Measurements from ENCODE around the gene IFNG-AS1. TPM values are rescaled to one million over a fixed set of nuclear protein-coding genes. Genes with fewer than 3 reads are reported as not detected.
A peak's percentile ranks its signal among the peaks of the same experiment; 100 is the strongest.

IFNG-AS1 gene
- polyA plus RNA-seq (ENCODE audit: insufficient read depth in 1 of 5, insufficient read length in 5 of 5, low replicate concordance in 1 of 5), result under 1 TPM in 4 of 5 donors, not detected in 1; 0.12 to 0.31 (median 0.16) TPM
- long read RNA-seq, donor 1, result 0 reads
- long read RNA-seq, donor 2, result 0 reads
- long read RNA-seq, donor 3, result 0 reads
- long read RNA-seq, donor 4, result 0 reads
- long read RNA-seq, donor 5, result 0 reads
- long read RNA-seq, donor 6, result 0 reads
- long read RNA-seq, donor 7, result 0 reads
- long read RNA-seq, donor 8, result 0 reads

- DNase-seq, result no peak
Observed at GRCh38 chr12:67989184-67989920, at the start of gene IFNG-AS1. IFNG-AS1 (plus strand) TSS chr12:67989447.

- no peak for DNase-seq
Observed at GRCh38 chr12:67939611-67940010, 49.6 kb upstream of the IFNG-AS1 start.

- no peak for DNase-seq
Observed at GRCh38 chr12:67940780-67941243, 48.4 kb upstream of the IFNG-AS1 start.

GRCh38 chr12:67942724-67943123, 46.5 kb upstream of the IFNG-AS1 start:
- DNase-seq, result no peak

- DNase-seq, result peak; percentile 47 to 66
Observed at GRCh38 chr12:67943141-67943892, 45.9 kb upstream of the IFNG-AS1 start.

- no peak for DNase-seq
Observed at GRCh38 chr12:67944093-67944492, 45.2 kb upstream of the IFNG-AS1 start.

- no peak for DNase-seq
Observed at GRCh38 chr12:67952787-67953186, 36.5 kb upstream of the IFNG-AS1 start.

- DNase-seq, result no peak
Observed at GRCh38 chr12:67957383-67957782, 31.9 kb upstream of the IFNG-AS1 start.

- DNase-seq, result no peak
Observed at GRCh38 chr12:67958187-67958586, 31.1 kb upstream of the IFNG-AS1 start.

- DNase-seq, result no peak
Observed at GRCh38 chr12:67964456-67964855, 24.8 kb upstream of the IFNG-AS1 start.

GRCh38 chr12:67966560-67966959, 22.7 kb upstream of the IFNG-AS1 start:
- no peak for DNase-seq

GRCh38 chr12:67968321-67968720, 20.9 kb upstream of the IFNG-AS1 start:
- no peak for DNase-seq

GRCh38 chr12:67968725-67969124, 20.5 kb upstream of the IFNG-AS1 start:
- no peak for DNase-seq

GRCh38 chr12:67969134-67969802, 20.0 kb upstream of the IFNG-AS1 start:
- DNase-seq, result no peak

GRCh38 chr12:67977668-67978067, 11.6 kb upstream of the IFNG-AS1 start:
- no peak for DNase-seq

- DNase-seq, result no peak
Observed at GRCh38 chr12:67980391-67980790, 8.9 kb upstream of the IFNG-AS1 start.

- DNase-seq, result no peak
Observed at GRCh38 chr12:67981287-67982162, 7.7 kb upstream of the IFNG-AS1 start.

- DNase-seq, result no peak
Observed at GRCh38 chr12:67982164-67982563, 7.1 kb upstream of the IFNG-AS1 start.

GRCh38 chr12:67986632-67987031, 2.6 kb upstream of the IFNG-AS1 start:
- DNase-seq, result no peak

GRCh38 chr12:67988601-67989021, 636 bp upstream of the IFNG-AS1 start:
- DNase-seq, result no peak

GRCh38 chr12:67991158-67991557, 1.9 kb downstream of the IFNG-AS1 start:
- no peak for DNase-seq
